LoVo (cell line): ENCODE measurements around the gene PCDHB7.
"Not testable (repeated sequence)": the region's sequence is repeated elsewhere in the genome, so short reads cannot be mapped to it uniquely, and the experiment has no call there.

Source experiments
- DNase-seq: peaks from one replicate; pipeline ENCODE4 v3.0.0-alpha.2; 2016; ENCODE audit warnings: low spot score

The PCDHB7 gene

GRCh38 chr5:141224844-141225243, 52.4 kb downstream of the PCDHB7 start:
- not testable (repeated sequence) for DNase-seq

GRCh38 chr5:141225421-141225820, 53.0 kb downstream of the PCDHB7 start:
- not testable (repeated sequence) for DNase-seq
